Measurements from ENCODE around the gene HOXB3.

Gene HOXB3

GRCh38 chr17:48565022-48565554 is 25.0 kb downstream of the HOXB3 start:
- TF ChIP-seq CTCF (conservative IDR thresholded peaks at IDR 0.05; ENCODE audit: low read depth, low read length): no peak
- DNase-seq (ENCODE audit: low read depth): no peak
- H3K4me3 ChIP-seq (ENCODE audit: low read depth, low read length): no peak overlapping the region

DNA sequence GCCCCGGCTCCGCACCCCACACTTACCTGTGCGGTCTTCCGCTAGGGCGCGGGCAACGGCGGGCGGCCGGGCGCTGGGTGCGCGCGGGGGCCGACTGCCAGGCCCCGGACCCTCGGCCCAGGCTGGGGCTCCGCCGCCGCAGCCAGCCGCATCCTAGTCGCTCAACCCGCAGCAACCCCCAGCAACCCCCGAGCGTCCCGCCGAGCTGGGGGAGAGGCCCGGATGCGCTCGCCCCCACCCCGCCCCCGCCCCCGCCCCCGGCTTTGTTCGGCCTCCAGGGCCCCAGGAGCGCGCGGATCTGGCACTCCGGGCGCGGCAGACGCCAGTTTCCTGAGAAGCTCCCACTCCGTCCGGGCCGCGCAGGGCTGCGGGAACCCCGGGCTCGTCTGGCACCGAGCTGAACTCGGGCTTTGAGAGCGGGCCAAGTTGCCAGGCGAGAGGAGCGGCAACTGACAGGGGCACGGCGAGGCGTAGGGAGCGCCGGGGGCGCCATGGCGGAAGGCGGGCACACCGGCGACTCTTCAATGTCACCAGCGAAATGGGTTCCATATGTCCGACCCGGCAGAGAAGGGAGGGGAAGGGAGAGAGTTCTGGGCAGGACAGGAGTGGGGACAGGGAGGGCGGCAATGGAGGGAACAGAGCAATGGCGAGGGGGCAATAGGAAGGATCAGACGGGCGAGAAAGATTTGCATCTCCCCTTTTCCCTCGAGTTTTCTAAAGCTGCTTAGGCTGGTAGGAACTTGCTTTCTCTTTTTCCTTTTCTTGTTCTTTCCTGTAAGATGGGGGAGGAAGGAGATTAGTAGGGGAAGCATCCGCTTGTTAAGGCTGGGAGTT is 25.6 kb downstream of the HOXB3 start:
- DNase-seq (ENCODE audit: low read depth): no peak
- H3K4me3 ChIP-seq (ENCODE audit: low read depth, low read length): no peak overlapping the region
- no peak for TF ChIP-seq CTCF (conservative IDR thresholded peaks at IDR 0.05; ENCODE audit: low read depth, low read length)

DNA sequence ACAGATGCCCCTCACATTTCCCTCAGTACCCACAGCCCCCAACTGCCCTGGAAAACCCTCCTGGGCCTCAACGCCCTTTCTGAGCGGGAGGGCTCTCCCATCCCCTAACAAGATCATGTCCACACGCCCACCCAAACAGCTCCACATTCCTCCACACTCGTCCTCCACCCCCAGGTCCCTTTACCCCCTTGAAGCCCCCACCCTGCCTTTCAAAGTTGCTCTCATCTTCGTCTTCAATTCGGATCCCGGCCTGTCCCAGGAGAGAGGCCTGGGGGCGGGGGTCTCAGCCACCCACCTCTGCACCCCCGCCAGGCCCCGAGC is 26.2 kb downstream of the HOXB3 start:
- H3K4me3 ChIP-seq (ENCODE audit: low read depth, low read length): no peak overlapping the region

DNA sequence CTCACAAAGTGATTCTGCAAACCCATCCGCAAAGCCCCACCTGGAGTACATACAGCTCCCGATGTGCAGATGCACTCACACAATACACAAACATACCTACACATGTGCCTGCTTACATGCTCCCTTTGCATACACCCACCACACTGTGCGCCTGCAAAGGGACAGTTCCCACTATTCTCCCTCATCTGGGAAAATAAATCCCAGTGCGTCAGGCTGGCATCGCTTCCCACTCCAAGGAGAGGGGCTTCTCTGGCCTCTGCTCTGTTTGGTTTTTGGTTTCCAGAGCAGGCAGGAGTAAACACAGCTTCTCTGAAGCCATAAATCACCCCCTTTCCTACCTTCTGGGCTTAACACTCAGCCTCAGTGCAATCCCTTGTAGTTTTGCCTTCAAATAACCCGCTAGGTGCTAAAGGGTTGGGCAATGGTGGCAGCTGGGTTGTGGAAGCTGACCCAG is 26.6 kb downstream of the HOXB3 start:
- no peak for TF ChIP-seq CTCF (conservative IDR thresholded peaks at IDR 0.05; ENCODE audit: low read depth, low read length)
- no peak overlapping the region for H3K4me3 ChIP-seq (ENCODE audit: low read depth, low read length)
- no peak for DNase-seq (ENCODE audit: low read depth)

More for the DNA sequence above, 26.2 kb downstream of the HOXB3 start:
- TF ChIP-seq CTCF (conservative IDR thresholded peaks at IDR 0.05; ENCODE audit: low read depth, low read length): no peak
- DNase-seq (ENCODE audit: low read depth): no peak

- DNase-seq (ENCODE audit: low read depth): no peak
- H3K4me3 ChIP-seq (ENCODE audit: low read depth, low read length): no peak overlapping the region
- TF ChIP-seq CTCF (conservative IDR thresholded peaks at IDR 0.05; ENCODE audit: low read depth, low read length): no peak
Observed at GRCh38 chr17:48562934-48563333, 27.1 kb downstream of the HOXB3 start.

- DNase-seq (ENCODE audit: low read depth): no peak
- no peak for TF ChIP-seq CTCF (conservative IDR thresholded peaks at IDR 0.05; ENCODE audit: low read depth, low read length)
- H3K4me3 ChIP-seq (ENCODE audit: low read depth, low read length): no peak overlapping the region
Observed at GRCh38 chr17:48561884-48562810, 27.9 kb downstream of the HOXB3 start.
